Neural progenitor cell (in vitro differentiated cells): ENCODE data around the gene TEX30. TPM values are rescaled to one million over a fixed set of nuclear protein-coding genes. Genes with fewer than 3 reads are reported as not detected.

Experiments used
- DNase-seq: peaks from one replicate; pipeline ENCODE4 v3.0.0-alpha.2; 2016; ENCODE audit warnings: low spot score
- H2AFZ ChIP-seq: fragments of 200-600 bp; sonication (generic); replicated peaks from 2 replicates; pipeline ENCODE4 v1.6.1; 2016; ENCODE audit warnings: antibody characterized with exemption
- H3F3A ChIP-seq: fragments of 200-600 bp; sonication (generic); 2 replicates; pipeline ENCODE4 v1.6.1; 2016; ENCODE audit warnings: antibody characterized with exemption, low read depth
- H3K27ac ChIP-seq: fragments of 200-600 bp; sonication (generic); 2 replicates; pipeline ENCODE4 v1.5.1; 2016; ENCODE audit warnings: mild to moderate bottlenecking
- H3K27me3 ChIP-seq: fragments of 200-600 bp; sonication (generic); 2 replicates; pipeline ENCODE4 v1.6.1; 2016; ENCODE audit warnings: mild to moderate bottlenecking, moderate library complexity
- H3K36me3 ChIP-seq: fragments of 200-600 bp; sonication (generic); 2 replicates; pipeline ENCODE4 v1.5.1; 2016
- H3K4me1 ChIP-seq: fragments of 200-600 bp; sonication (generic); 2 replicates; pipeline ENCODE4 v1.6.1; 2016; ENCODE audit warnings: mixed run types
- H3K4me2 ChIP-seq: fragments of 200-600 bp; sonication (generic); 2 replicates; pipeline ENCODE4 v1.6.1; 2016
- H3K4me3 ChIP-seq: fragments of 200-600 bp; sonication (generic); 2 replicates; pipeline ENCODE4 v1.5.1; 2016
- H3K79me2 ChIP-seq: fragments of 200-600 bp; sonication (generic); 2 replicates; pipeline ENCODE4 v1.6.1; 2016; ENCODE audit warnings: low read depth
- H3K9ac ChIP-seq: fragments of 200-600 bp; sonication (generic); 2 replicates; pipeline ENCODE4 v1.6.1; 2016
- H3K9me3 ChIP-seq: fragments of 200-600 bp; sonication (generic); 2 replicates; pipeline ENCODE4 v1.5.1; 2016; ENCODE audit warnings: low read depth
- H4K20me1 ChIP-seq: fragments of 200-600 bp; sonication (generic); 2 replicates; pipeline ENCODE4 v1.6.1; 2016; ENCODE audit warnings: low read depth
- H3K27ac Mint-ChIP-seq: 3 replicates; pipeline ENCODE4 v1.8.0; 2021; ENCODE audit warnings: mixed read lengths
- H3K27me3 Mint-ChIP-seq: 2 replicates; pipeline ENCODE4 v1.8.0; 2022; ENCODE audit warnings: low read depth, mild to moderate bottlenecking, inconsistent platforms, moderate library complexity, mixed read lengths; ENCODE audit not compliant: insufficient read depth
- H3K36me3 Mint-ChIP-seq: 3 replicates; pipeline ENCODE4 v1.8.0; 2021; ENCODE audit warnings: mixed read lengths
- H3K4me1 Mint-ChIP-seq: 3 replicates; pipeline ENCODE4 v1.8.0; 2021; ENCODE audit warnings: mixed read lengths
- H3K4me3 Mint-ChIP-seq: 3 replicates; pipeline ENCODE4 v1.8.0; 2021; ENCODE audit warnings: mild to moderate bottlenecking, moderate library complexity, mixed read lengths
- H3K9me3 Mint-ChIP-seq: 3 replicates; pipeline ENCODE4 v1.8.0; 2020; ENCODE audit warnings: mixed read lengths
- EZH2 ChIP-seq: fragments of 200-600 bp; sonication (generic); IDR thresholded peaks from 2 replicates; pipeline ENCODE4 v1.6.1; 2017; ENCODE audit warnings: antibody characterized with exemption, mild to moderate bottlenecking, moderate library complexity
- EZH2phosphoT487 ChIP-seq: fragments of 200-600 bp; sonication (generic); IDR thresholded peaks from 2 replicates; pipeline ENCODE4 v1.6.1; 2017; ENCODE audit warnings: antibody characterized with exemption
- total RNA-seq: library from RNA; depleted of rRNA; stranded (reverse); fragments of >200 nt; gene quantifications from 2 replicates; pipeline ENCODE4 v1.2.3, GENCODE V29; 2015; ENCODE audit warnings: low replicate concordance
- TF ChIP-seq, protein P1 (sequence below): fragments of 200-600 bp; sonication (generic); IDR thresholded peaks from 2 replicates; pipeline ENCODE4 v1.5.1; 2017; ENCODE audit warnings: antibody characterized with exemption, mild to moderate bottlenecking

Gene TEX30
- total RNA-seq, 1 donor from 2014 or later: 38.9 TPM

GRCh38 chr13:102771298-102772041 is 2.1 kb downstream of the TEX30 start:
- Histone ChIP-seq H3K36me3 (no peaks in the 10 kb centered on the region), H2AFZ (no peak overlapping the region), H3F3A (no peaks in the 10 kb centered on the region), H4K20me1 (no peaks in the 10 kb centered on the region), H3K79me2 (peaks cover 9% of the 10 kb centered on the region), H3K4me3 (no peak overlapping the region), H3K9ac (no peak overlapping the region), H3K4me1 (no peaks in the 10 kb centered on the region), H3K9me3 (no peaks in the 10 kb centered on the region), H3K4me2 (no peak overlapping the region), H3K27ac (no peak overlapping the region), H3K27me3 (peaks cover 9% of the 10 kb centered on the region)
- H3K27me3 Mint-ChIP-seq: peaks cover 3% of the 10 kb centered on the region
- no peak overlapping the region for H3K27ac Mint-ChIP-seq
- H3K36me3 Mint-ChIP-seq: peaks cover 14% of the 10 kb centered on the region
- H3K9me3 Mint-ChIP-seq: peaks cover 3% of the 10 kb centered on the region
- TF ChIP-seq, protein P1, sequence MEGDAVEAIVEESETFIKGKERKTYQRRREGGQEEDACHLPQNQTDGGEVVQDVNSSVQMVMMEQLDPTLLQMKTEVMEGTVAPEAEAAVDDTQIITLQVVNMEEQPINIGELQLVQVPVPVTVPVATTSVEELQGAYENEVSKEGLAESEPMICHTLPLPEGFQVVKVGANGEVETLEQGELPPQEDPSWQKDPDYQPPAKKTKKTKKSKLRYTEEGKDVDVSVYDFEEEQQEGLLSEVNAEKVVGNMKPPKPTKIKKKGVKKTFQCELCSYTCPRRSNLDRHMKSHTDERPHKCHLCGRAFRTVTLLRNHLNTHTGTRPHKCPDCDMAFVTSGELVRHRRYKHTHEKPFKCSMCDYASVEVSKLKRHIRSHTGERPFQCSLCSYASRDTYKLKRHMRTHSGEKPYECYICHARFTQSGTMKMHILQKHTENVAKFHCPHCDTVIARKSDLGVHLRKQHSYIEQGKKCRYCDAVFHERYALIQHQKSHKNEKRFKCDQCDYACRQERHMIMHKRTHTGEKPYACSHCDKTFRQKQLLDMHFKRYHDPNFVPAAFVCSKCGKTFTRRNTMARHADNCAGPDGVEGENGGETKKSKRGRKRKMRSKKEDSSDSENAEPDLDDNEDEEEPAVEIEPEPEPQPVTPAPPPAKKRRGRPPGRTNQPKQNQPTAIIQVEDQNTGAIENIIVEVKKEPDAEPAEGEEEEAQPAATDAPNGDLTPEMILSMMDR: no peak
- TF ChIP-seq EZH2phosphoT487 (no peak), EZH2 (no peak)
- peaks cover 15% of the 10 kb centered on the region for H3K4me1 Mint-ChIP-seq
- peak overlapping the region; percentile 92 for H3K4me3 Mint-ChIP-seq
- no peak for DNase-seq

GRCh38 chr13:102770435-102770834 is 3.2 kb downstream of the TEX30 start:
- no peak overlapping the region for H3K4me3 Mint-ChIP-seq
- DNase-seq: no peak

DNA sequence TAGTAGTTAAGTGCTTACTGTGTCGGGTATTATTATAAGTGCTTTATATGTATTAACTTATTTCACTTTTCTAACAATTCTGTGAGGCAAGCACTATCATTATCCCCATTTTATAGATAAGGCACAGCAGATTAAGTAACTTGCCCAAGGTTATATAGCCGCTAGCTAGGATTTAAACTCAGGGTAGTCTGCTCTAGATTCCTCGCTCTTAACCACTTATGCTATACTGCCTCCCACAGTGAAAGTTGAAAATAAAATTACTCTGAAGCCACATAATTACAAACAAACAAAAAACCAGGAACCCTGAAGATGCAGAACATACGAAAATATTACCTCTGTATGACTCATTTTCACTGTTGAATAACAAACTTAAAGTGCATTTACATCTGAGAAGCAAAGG is 3.9 kb downstream of the TEX30 start:
- Mint-ChIP-seq H3K27me3 (peaks cover 3% of the 10 kb centered on the region), H3K36me3 (peaks cover 18% of the 10 kb centered on the region), H3K4me3 (no peak overlapping the region), H3K9me3 (peaks cover 3% of the 10 kb centered on the region), H3K27ac (no peak overlapping the region), H3K4me1 (peaks cover 15% of the 10 kb centered on the region)
- Histone ChIP-seq H3F3A (no peaks in the 10 kb centered on the region), H3K79me2 (peaks cover 9% of the 10 kb centered on the region), H3K4me1 (no peaks in the 10 kb centered on the region), H4K20me1 (no peaks in the 10 kb centered on the region), H3K9me3 (no peaks in the 10 kb centered on the region), H2AFZ (no peak overlapping the region), H3K9ac (no peak overlapping the region), H3K27ac (no peak overlapping the region), H3K4me3 (no peak overlapping the region), H3K4me2 (no peak overlapping the region), H3K27me3 (peaks cover 9% of the 10 kb centered on the region), H3K36me3 (no peaks in the 10 kb centered on the region)
- DNase-seq: no peak
- TF ChIP-seq EZH2 (no peak), EZH2phosphoT487 (no peak)
- TF ChIP-seq, protein P1: no peak

More at GRCh38 chr13:102770435-102770834, 3.2 kb downstream of the TEX30 start:
- H3K9me3 ChIP-seq: no peaks in the 10 kb centered on the region
- H3K4me1 ChIP-seq: no peaks in the 10 kb centered on the region
- no peaks in the 10 kb centered on the region for H3F3A ChIP-seq
- Mint-ChIP-seq H3K36me3 (peaks cover 18% of the 10 kb centered on the region), H3K4me1 (peaks cover 15% of the 10 kb centered on the region), H3K27ac (no peak overlapping the region), H3K27me3 (peaks cover 3% of the 10 kb centered on the region), H3K9me3 (peaks cover 3% of the 10 kb centered on the region)
- H3K79me2 ChIP-seq: peaks cover 9% of the 10 kb centered on the region
- no peak overlapping the region for H3K9ac ChIP-seq
- H3K4me3 ChIP-seq: no peak overlapping the region
- no peak overlapping the region for H2AFZ ChIP-seq
- no peak overlapping the region for H3K27ac ChIP-seq
- H3K36me3 ChIP-seq: no peaks in the 10 kb centered on the region
- TF ChIP-seq EZH2 (no peak), EZH2phosphoT487 (no peak)
- TF ChIP-seq, protein P1: no peak
- H4K20me1 ChIP-seq: no peaks in the 10 kb centered on the region
- peaks cover 9% of the 10 kb centered on the region for H3K27me3 ChIP-seq
- no peak overlapping the region for H3K4me2 ChIP-seq
